DMS153 (cell line): ENCODE results near the gene ADARB1.

Experiments
- DNase-seq: peaks from one replicate; lab custom pipeline; 2025; lab: John Stamatoyannopoulos, UW

The ADARB1 gene

DNA sequence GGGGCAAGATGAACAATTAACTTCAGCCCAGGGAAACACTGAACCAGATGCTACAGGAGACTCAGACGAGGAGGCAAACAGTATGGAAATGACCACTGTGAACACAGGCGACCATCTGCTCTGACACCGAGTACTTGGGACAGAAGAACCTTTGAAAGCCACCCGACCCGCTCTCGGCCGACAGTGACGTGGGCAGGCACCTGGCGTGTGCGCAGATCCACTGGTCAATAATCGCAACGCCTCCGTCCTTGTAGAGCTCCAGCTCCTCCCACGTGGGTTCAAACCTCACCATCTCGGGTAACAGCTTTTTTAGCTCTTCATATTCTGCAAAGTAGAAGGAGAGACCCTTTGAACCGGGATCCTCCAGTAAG, 193.0 kb downstream of the ADARB1 start:
- DNase-seq = no peak

- no peak for DNase-seq
These were observed 195.5 kb downstream of the ADARB1 start for GRCh38 chr21:45269861-45270260.

DNA sequence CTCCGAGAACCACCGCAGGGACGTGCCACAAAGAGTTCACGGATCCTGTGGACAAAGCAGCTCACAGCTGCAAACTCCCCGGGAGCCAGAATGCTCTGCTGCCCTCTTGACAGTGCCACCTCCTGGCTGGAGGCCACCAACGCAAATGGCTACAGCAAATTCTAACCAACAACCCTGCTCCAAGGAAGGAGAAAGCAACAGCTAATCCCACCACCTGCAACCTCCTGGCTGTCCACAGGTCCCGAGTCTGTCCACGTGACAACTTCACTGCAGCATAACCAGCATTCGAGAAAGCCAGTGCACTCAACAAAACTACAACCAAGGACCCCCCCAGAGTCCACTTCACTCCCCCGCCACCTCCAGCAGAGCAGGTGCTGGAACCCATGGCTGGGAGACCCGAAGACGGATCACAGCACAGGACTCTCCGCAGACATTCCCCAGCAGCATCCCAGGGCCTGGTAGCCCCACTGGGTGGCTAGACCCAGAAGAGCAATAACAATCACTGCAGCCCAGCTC, 196.0 kb downstream of the ADARB1 start:
- no peak for DNase-seq
